GM21529 (cell line): ENCODE results near the gene CCDC88A.
"Not testable (repeated sequence)": the region's sequence is repeated elsewhere in the genome, so short reads cannot be mapped to it uniquely, and the experiment has no call there.

Experiments used
- ATAC-seq: cut with Tn5 transposase; IDR thresholded peaks from one replicate; pipeline ENCODE4 v1.9.1; 2021; ENCODE audit not compliant: unreplicated experiment

CCDC88A gene

GRCh38 chr2:55391615-55392242, 27.9 kb downstream of the CCDC88A start:
- ATAC-seq = no peak

- no peak for ATAC-seq
These were observed 28.5 kb downstream of the CCDC88A start for GRCh38 chr2:55391155-55391554.

GRCh38 chr2:55385516-55385915, 34.1 kb downstream of the CCDC88A start:
- not testable (repeated sequence) for ATAC-seq

- ATAC-seq = no peak
These were observed 34.9 kb downstream of the CCDC88A start for GRCh38 chr2:55384786-55385185.

GRCh38 chr2:55371376-55371775, 48.3 kb downstream of the CCDC88A start:
- no peak for ATAC-seq

GRCh38 chr2:55370208-55370607, 49.4 kb downstream of the CCDC88A start:
- no peak for ATAC-seq

- ATAC-seq = no peak
These were observed 54.4 kb downstream of the CCDC88A start for GRCh38 chr2:55365303-55365702.

- no peak for ATAC-seq
These were observed 55.2 kb downstream of the CCDC88A start for GRCh38 chr2:55364189-55365055.

GRCh38 chr2:55363636-55364035, 56.0 kb downstream of the CCDC88A start:
- ATAC-seq = no peak

GRCh38 chr2:55361465-55362189, 58.0 kb downstream of the CCDC88A start:
- ATAC-seq = peak; percentile 45

- ATAC-seq = no peak
These were observed 61.2 kb downstream of the CCDC88A start for GRCh38 chr2:55358451-55358850.

GRCh38 chr2:55357927-55358326, 61.7 kb downstream of the CCDC88A start:
- no peak for ATAC-seq

- no peak for ATAC-seq
These were observed 62.5 kb downstream of the CCDC88A start for GRCh38 chr2:55357164-55357563.

GRCh38 chr2:55356136-55356535, 63.5 kb downstream of the CCDC88A start:
- not testable (repeated sequence) for ATAC-seq

GRCh38 chr2:55355451-55355850, 64.2 kb downstream of the CCDC88A start:
- no peak for ATAC-seq

GRCh38 chr2:55351672-55352071, 68.0 kb downstream of the CCDC88A start:
- no peak for ATAC-seq

GRCh38 chr2:55345064-55345463, 74.6 kb downstream of the CCDC88A start:
- ATAC-seq = no peak

GRCh38 chr2:55338268-55338667, 81.4 kb downstream of the CCDC88A start:
- ATAC-seq = no peak

GRCh38 chr2:55334728-55335127, 84.9 kb downstream of the CCDC88A start:
- no peak for ATAC-seq

- no peak for ATAC-seq
These were observed 88.9 kb downstream of the CCDC88A start for GRCh38 chr2:55330541-55331297.
